HepG2 (cell line): Measurements from ENCODE around the gene EYA2. TPM values are rescaled to one million over a fixed set of nuclear protein-coding genes. Genes with fewer than 3 reads are reported as not detected.

Experiments used
- BHLHE40 ChIP-seq: IDR thresholded peaks from 2 replicates; pipeline ENCODE4 v1.6.1; 2011; ENCODE audit warnings: low read length, improper control_type of control experiment
- CBX5 ChIP-seq: sonication (generic); formaldehyde crosslinking; IDR thresholded peaks from 2 replicates; pipeline ENCODE4 v1.4.0; 2020; ENCODE audit warnings: missing genetic modification reagents, borderline replicate concordance
- CREB1 ChIP-seq, 2 experiments: fragments of 450-650 bp in 1 of 2; IDR thresholded peaks; 2 replicates each; pipeline ENCODE4 v1.6.1; 2016 to 2017; ENCODE audit warnings: control low read depth in 1 of 2, mild to moderate bottlenecking in 1 of 2, missing compliant biosample characterization in 1 of 2, missing genetic modification characterization in 1 of 2
- DPF2 ChIP-seq: sonication (generic); formaldehyde crosslinking; IDR thresholded peaks from 2 replicates; pipeline ENCODE4 v1.4.0; 2020; ENCODE audit warnings: mild to moderate bottlenecking, low read depth, missing genetic modification reagents, borderline replicate concordance
- ELF4 ChIP-seq: sonication (generic); formaldehyde crosslinking; IDR thresholded peaks from 2 replicates; pipeline ENCODE4 v1.5.0; 2020; ENCODE audit warnings: missing genetic modification reagents, mild to moderate bottlenecking, moderate library complexity, borderline replicate concordance
- GATAD1 ChIP-seq: IDR thresholded peaks from 2 replicates; pipeline ENCODE4 v1.6.1; 2016; ENCODE audit warnings: missing genetic modification reagents, missing compliant biosample characterization
- HMG20A ChIP-seq: IDR thresholded peaks from 2 replicates; pipeline ENCODE4 v1.6.1; 2016; ENCODE audit warnings: borderline replicate concordance
- HNRNPK ChIP-seq: fragments of 200-400 bp; formaldehyde crosslinking; IDR thresholded peaks from 2 replicates; pipeline ENCODE4 v1.6.1; 2018; ENCODE audit warnings: low read length, low read depth, moderate library complexity, mild to moderate bottlenecking; ENCODE audit not compliant: poor library complexity, severe bottlenecking
- HOXA7 ChIP-seq: sonication (generic); formaldehyde crosslinking; IDR thresholded peaks from 2 replicates; pipeline ENCODE4 v1.8.1; 2022; ENCODE audit warnings: mild to moderate bottlenecking, missing genetic modification reagents, moderate library complexity
- JUND ChIP-seq: sonication (generic); formaldehyde crosslinking; IDR thresholded peaks from 2 replicates; pipeline ENCODE4 v1.8.0; 2022; ENCODE audit warnings: mild to moderate bottlenecking, missing genetic modification reagents
- PHF20 ChIP-seq: sonication (generic); formaldehyde crosslinking; IDR thresholded peaks from 2 replicates; pipeline ENCODE4 v1.5.0; 2020; ENCODE audit warnings: mild to moderate bottlenecking, missing genetic modification reagents
- RAD51 ChIP-seq: fragments of 450-650 bp; IDR thresholded peaks from 2 replicates; pipeline ENCODE4 v1.6.1; 2016; ENCODE audit warnings: borderline replicate concordance
- RNF2 ChIP-seq: fragments of 450-650 bp; conservative IDR thresholded peaks from 2 replicates; pipeline ENCODE4 v1.6.1; 2016; ENCODE audit warnings: low read depth
- RXRB ChIP-seq: IDR thresholded peaks from 2 replicates; pipeline ENCODE4 v1.6.1; 2016; ENCODE audit warnings: borderline replicate concordance, missing genetic modification reagents, missing compliant biosample characterization
- SALL2 ChIP-seq: sonication (generic); formaldehyde crosslinking; IDR thresholded peaks from 2 replicates; pipeline ENCODE4 v1.8.1; 2023; ENCODE audit warnings: mild to moderate bottlenecking, missing genetic modification reagents, inconsistent platforms
- SMC3 ChIP-seq: IDR thresholded peaks from 2 replicates; pipeline ENCODE4 v1.6.1; 2011; ENCODE audit warnings: low read length, improper control_type of control experiment
- TBP ChIP-seq: sonication (generic); formaldehyde crosslinking; IDR thresholded peaks from 2 replicates; pipeline ENCODE4 v1.5.0; 2020; ENCODE audit warnings: missing genetic modification reagents
- TGIF2 ChIP-seq: IDR thresholded peaks from 2 replicates; pipeline ENCODE4 v1.6.1; 2016; ENCODE audit warnings: control low read depth, missing compliant biosample characterization
- U2AF2 ChIP-seq: fragments of 200-400 bp; formaldehyde crosslinking; IDR thresholded peaks from 2 replicates; pipeline ENCODE4 v1.6.1; 2017; ENCODE audit warnings: low read depth, mild to moderate bottlenecking, low read length
- ZFP90 ChIP-seq: sonication (generic); formaldehyde crosslinking; IDR thresholded peaks from 2 replicates; pipeline ENCODE4 v1.8.0; 2022; ENCODE audit warnings: missing genetic modification reagents, mild to moderate bottlenecking, inconsistent platforms, borderline replicate concordance
- ZNF143 ChIP-seq: sonication (generic); formaldehyde crosslinking; IDR thresholded peaks from 2 replicates; pipeline ENCODE4 v1.4.0; 2020; ENCODE audit warnings: missing genetic modification reagents
- ZNF550 ChIP-seq: sonication (generic); formaldehyde crosslinking; IDR thresholded peaks from 2 replicates; pipeline ENCODE4 v1.4.0; 2020; ENCODE audit warnings: mild to moderate bottlenecking, missing genetic modification reagents, borderline replicate concordance
- ZNF567 ChIP-seq: sonication (generic); formaldehyde crosslinking; IDR thresholded peaks from 2 replicates; pipeline ENCODE4 v1.8.1; 2023; ENCODE audit warnings: mild to moderate bottlenecking, missing genetic modification reagents, borderline replicate concordance
- ZNF670 ChIP-seq: sonication (generic); formaldehyde crosslinking; IDR thresholded peaks from 2 replicates; pipeline ENCODE4 v1.8.0; 2022; ENCODE audit warnings: mild to moderate bottlenecking, missing genetic modification reagents, borderline replicate concordance
- ZNF747 ChIP-seq: sonication (generic); formaldehyde crosslinking; IDR thresholded peaks from 2 replicates; pipeline ENCODE4 v1.8.1; 2023; ENCODE audit warnings: missing genetic modification reagents, mild to moderate bottlenecking, borderline replicate concordance
- polyA plus RNA-seq, 8 experiments: library from polyadenylated mRNA; depleted of rRNA in 3 of 8; stranded (reverse) in 7 of 8; unstranded in 1 of 8; fragments of >200 nt; fragmentation: Illumina TruSeq in 4 of 8; extraction: Trizol in 4 of 8; gene quantifications; 2 replicates each; pipeline versions ENCODE4 v1.2.1 to v1.2.3, GENCODE V29; 2011 to 2016; ENCODE audit warnings: low read depth in 4 of 8, missing spikeins in 1 of 8, mixed read lengths in 1 of 8; ENCODE audit not compliant: insufficient read depth in 1 of 8
- total RNA-seq, 5 experiments: library from RNA; depleted of rRNA; stranded (reverse); fragments of >200 nt; fragmentation: Illumina TruSeq; extraction: Trizol; gene quantifications; 2 replicates each; pipeline ENCODE4 v1.2.3, GENCODE V29; 2016; ENCODE audit warnings: low read depth in 1 of 5
- TF ChIP-seq, protein P1 (sequence below): IDR thresholded peaks from 2 replicates; pipeline ENCODE4 v1.6.1; 2012; ENCODE audit warnings: low read depth, low read length, improper control_type of control experiment
- TF ChIP-seq, protein P2 (sequence below): sonication (generic); formaldehyde crosslinking; IDR thresholded peaks from 2 replicates; pipeline ENCODE4 v1.5.0; 2020; ENCODE audit warnings: mild to moderate bottlenecking, missing genetic modification reagents

The EYA2 gene
- total and polyA plus RNA-seq, 2 of the 13 experiments (the other 11 are each of a cell fraction or from before 2014, with no cell fraction given): not detected

GRCh38 chr20:47181056-47181862 is 286.6 kb downstream of the EYA2 start (continued):
- no peak for TF ChIP-seq ZNF670 (CRISPR knock-in tag)
- 0 out of 2 replicates have a peak, but pooled peaks have one; percentile 16 for TF ChIP-seq SMC3
- TF ChIP-seq, protein P1, sequence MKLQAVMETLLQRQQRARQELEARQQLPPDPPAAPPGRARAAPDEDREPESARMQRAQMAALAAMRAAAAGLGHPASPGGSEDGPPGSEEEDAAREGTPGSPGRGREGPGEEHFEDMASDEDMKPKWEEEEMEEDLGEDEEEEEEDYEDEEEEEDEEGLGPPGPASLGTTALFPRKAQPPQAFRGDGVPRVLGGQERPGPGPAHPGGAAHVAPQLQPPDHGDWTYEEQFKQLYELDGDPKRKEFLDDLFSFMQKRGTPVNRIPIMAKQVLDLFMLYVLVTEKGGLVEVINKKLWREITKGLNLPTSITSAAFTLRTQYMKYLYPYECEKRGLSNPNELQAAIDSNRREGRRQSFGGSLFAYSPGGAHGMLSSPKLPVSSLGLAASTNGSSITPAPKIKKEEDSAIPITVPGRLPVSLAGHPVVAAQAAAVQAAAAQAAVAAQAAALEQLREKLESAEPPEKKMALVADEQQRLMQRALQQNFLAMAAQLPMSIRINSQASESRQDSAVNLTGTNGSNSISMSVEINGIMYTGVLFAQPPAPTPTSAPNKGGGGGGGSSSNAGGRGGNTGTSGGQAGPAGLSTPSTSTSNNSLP: peak; percentile 85
- no peak for TF ChIP-seq HNRNPK
- TF ChIP-seq TBP (CRISPR knock-in tag): no peak
- TF ChIP-seq U2AF2: no peak
- TF ChIP-seq RXRB: peak; percentile 40; the same call in 1 of the 2 replicates
- TF ChIP-seq HMG20A: no peak
- no peak for TF ChIP-seq ZNF567 (CRISPR knock-in tag)
- TF ChIP-seq RAD51: peak; percentile 94
- TF ChIP-seq BHLHE40: peak; percentile 68
- peak; percentile 63; the same call in 1 of the 2 replicates for TF ChIP-seq CBX5
- peak; percentile 67; the same call in 1 of the 2 replicates for TF ChIP-seq GATAD1 (CRISPR knock-in tag)
- TF ChIP-seq TGIF2 (CRISPR knock-in tag): 0 out of 2 replicates have a peak, but pooled peaks have one; percentile 24
- TF ChIP-seq CREB1 (IDR thresholded peaks at IDR 0.05): 0 out of 2 replicates have a peak, but pooled peaks have one; percentile 53
- peak; percentile 67 for TF ChIP-seq CREB1 (CRISPR knock-in tag; IDR thresholded peaks at IDR 0.05)
- TF ChIP-seq, protein P2, sequence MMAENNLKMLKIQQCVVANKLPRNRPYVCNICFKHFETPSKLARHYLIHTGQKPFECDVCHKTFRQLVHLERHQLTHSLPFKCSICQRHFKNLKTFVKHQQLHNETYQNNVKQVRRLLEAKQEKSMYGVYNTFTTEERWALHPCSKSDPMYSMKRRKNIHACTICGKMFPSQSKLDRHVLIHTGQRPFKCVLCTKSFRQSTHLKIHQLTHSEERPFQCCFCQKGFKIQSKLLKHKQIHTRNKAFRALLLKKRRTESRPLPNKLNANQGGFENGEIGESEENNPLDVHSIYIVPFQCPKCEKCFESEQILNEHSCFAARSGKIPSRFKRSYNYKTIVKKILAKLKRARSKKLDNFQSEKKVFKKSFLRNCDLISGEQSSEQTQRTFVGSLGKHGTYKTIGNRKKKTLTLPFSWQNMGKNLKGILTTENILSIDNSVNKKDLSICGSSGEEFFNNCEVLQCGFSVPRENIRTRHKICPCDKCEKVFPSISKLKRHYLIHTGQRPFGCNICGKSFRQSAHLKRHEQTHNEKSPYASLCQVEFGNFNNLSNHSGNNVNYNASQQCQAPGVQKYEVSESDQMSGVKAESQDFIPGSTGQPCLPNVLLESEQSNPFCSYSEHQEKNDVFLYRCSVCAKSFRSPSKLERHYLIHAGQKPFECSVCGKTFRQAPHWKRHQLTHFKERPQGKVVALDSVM: peak; percentile 18; the same call in 1 of the 2 replicates
- TF ChIP-seq ZFP90 (CRISPR knock-in tag): peak; percentile 61; the same call in 1 of the 2 replicates
- TF ChIP-seq HOXA7 (CRISPR knock-in tag): no peak
- peak; percentile 82 for TF ChIP-seq PHF20 (CRISPR knock-in tag)
- peak; percentile 34; the same call in 1 of the 2 replicates for TF ChIP-seq SALL2 (CRISPR knock-in tag)
- 0 out of 2 replicates have a peak, but pooled peaks have one; percentile 38 for TF ChIP-seq RNF2
- 0 out of 2 replicates have a peak, but pooled peaks have one; percentile 71 for TF ChIP-seq JUND (CRISPR knock-in tag)
- TF ChIP-seq ELF4 (CRISPR knock-in tag): peak; percentile 97
- no peak for TF ChIP-seq ZNF550 (CRISPR knock-in tag)
- 0 out of 2 replicates have a peak, but pooled peaks have one; percentile 20 for TF ChIP-seq DPF2 (CRISPR knock-in tag)
- no peak for TF ChIP-seq ZNF747 (CRISPR knock-in tag)
- peak; percentile 98 for TF ChIP-seq ZNF143 (CRISPR knock-in tag)
